GM18520 (cell line): ENCODE measurements around the gene CDH23.

Experiments used
- ATAC-seq: cut with Tn5 transposase; IDR thresholded peaks from one replicate; pipeline ENCODE4 v1.9.1; 2021; ENCODE audit not compliant: unreplicated experiment

The CDH23 gene

DNA sequence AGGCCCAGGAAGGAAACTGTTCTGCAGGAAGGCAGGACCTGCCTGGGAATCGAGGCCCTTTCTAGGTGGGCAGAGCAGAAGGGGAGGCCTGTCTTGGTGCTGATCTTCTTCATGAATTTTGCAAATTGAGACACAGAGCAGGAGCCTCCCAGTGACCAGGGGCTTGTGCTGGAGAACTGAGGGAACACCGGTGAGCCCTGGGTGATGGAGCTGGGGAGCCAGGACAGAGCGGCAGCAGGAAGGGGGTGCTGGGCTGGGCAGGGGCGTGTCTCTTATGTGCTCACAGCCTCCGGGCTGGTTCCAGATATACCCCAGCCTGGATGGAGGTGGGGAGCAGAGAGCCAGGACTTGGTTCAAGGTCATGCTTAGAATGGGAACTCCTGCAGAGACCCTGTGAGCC, 182.9 kb downstream of the CDH23 start:
- ATAC-seq = no peak

GRCh38 chr10:71580415-71580814, 183.7 kb downstream of the CDH23 start:
- ATAC-seq = no peak

DNA sequence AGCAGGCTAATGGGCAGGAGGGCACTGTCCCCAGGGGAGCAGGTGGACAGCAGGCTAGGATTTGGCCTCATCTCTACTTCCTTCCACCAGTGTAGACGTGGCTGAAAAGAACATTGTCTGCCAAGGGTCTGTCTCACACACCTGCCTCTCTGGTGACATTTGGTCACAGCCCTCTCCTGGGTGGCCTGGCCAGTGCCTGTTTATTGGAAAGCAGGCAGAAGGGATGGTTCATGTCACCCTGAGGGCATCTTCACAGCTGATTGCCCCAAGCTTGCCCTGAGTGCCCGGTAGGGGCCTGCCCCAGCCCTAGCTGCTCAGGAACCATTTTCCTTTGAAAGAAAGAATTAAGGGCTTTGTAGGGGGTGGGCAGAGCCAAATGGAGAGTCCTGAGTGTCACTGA, 184.2 kb downstream of the CDH23 start:
- no peak for ATAC-seq

DNA sequence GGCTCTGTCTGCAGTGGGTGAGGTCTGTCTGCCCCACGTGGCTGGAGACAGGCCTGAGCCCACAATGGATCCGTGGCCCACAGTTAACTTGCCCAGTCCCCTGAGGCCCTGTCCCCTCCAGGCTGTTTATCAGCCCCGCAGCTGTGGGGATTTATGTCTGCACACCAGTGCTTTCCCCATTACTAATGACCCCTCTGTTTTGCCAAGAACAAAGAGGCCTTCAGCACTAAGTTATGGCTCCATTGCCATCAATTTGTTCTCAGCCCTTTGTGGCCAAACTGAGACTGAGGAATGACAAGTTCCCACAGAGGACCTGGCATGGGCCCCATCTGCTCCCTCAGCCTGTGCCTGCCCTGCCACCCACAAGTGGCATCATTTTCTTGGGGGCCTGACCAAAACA, 184.7 kb downstream of the CDH23 start:
- no peak for ATAC-seq

GRCh38 chr10:71582019-71582418, 185.3 kb downstream of the CDH23 start:
- no peak for ATAC-seq

DNA sequence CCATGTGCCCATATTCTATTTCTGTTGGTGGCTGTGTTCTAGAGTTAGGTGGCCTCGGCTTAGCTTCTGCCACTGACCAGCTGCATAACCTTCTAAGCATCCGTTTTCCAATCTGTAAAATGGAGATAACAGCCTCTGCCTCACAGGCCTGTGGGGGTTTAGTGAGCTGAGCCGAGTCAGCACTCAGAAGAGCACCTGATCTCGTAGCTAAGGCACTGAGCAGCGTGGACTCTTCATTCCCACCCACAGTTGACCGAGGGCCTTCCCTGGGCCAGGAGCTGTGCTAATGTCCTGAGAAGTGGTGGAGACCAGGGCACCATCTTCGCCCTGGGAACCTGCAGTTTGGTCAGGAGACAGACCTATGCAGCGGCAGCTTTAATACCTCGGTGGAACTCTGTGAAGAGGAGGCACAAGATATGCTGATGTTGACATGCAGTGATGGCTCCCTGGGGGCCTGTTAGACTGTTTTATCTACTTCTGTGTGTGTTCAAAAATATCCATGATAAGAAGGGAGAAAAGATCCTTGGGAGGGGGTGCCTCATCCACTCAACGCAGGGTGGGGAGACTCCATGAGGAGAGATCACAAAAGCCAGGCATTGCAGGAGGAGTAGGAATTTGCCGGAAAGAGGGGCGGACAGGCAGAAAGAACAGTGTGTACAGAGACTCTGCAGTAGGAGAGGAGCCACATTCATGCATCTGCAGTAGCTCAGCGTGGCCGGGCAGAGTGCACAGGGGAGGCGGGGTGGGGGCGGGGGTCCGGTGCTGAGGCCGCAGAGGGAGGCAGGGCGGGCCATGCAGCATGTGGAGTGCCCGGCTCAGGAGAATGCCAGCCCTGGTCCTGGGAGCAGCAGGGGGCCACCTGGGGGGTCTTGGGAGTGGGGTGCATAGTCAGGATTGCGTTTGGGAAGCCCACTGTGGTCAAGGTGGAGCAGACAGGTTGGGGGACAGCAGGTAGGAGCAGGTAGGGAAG, 186.1 kb downstream of the CDH23 start:
- ATAC-seq = no peak

- ATAC-seq = no peak
Measured at GRCh38 chr10:71584461-71584860, 187.7 kb downstream of the CDH23 start.

DNA sequence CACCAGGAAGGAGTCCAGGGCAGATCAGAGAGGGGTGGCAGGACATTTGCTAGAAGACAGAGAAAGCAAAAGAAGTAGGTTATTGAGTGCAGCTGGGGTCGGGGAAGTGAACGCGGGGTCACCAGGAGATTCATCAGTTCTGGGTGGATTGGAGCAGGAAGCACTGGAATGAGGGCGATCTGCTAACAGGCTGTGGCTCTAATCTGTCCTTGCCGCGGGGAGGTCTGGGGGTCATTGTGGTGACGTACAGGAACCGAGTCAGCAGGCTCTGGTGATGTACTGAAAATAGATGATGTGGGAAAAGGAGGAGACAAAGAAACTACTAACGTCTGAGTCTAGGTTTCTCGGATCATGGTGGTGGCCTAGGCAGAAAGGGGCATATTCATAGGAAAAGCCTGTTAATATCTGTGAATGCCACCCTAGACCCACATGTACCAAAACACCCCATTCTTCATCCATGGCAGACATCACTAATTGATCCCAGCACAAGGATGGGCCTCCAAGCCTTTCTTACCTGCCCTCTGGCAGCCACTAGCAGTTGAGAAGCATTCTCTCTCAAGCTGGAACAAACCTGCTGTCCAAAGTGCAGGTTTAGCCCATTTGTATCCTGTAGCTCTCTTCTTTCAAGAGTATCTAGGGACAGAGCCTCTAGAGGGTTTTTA, 188.3 kb downstream of the CDH23 start:
- no peak for ATAC-seq

GRCh38 chr10:71585564-71586290, 189.0 kb downstream of the CDH23 start:
- ATAC-seq = no peak

DNA sequence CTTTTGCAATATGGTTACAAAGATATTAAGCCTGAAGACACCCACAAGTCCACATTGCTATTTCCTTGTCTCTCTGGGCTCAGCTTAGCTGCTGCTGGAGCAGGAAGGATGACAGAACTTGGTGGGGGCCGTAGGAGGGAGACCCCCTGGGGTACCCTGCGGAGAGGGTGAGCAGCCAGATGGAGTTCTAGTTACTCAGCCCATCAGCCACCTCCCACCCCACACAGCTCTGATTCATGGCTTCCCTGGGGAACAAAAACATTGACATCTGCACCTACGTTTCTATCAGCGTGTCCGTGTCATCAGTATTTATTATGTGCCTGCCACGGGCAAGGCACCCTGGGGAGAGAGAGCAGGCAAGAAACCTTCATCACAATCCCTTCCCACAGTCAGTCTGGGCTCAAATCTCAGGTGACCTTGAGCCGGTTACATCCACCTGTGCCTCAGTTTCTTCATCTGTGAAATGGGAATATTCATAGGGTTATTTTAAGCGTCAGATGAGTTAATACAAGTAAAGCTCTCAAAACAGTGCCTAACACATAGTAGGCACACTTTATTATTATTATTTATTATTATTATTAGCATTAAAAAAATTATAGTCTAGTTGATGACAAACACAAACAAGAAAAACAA, 191.3 kb downstream of the CDH23 start:
- no peak for ATAC-seq

DNA sequence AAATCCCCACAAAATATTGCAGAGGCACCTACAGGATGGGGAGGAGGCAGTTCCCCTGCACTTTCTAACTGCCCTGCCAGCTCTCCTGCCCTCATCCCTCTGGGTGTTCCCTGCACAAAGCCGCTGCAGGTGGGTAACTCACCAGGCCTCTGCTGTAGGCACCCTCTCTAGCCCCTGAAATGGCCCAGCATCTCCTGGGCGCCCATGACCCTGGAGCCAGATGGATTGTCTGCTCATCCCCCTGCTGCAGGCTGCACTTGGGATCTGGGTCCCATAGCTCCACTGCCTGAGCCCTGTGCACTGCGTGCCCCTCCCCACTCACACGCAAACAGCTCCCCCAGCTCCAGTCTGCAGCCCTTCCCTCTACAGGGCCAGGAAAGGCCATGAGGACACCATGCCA, 192.0 kb downstream of the CDH23 start:
- ATAC-seq = no peak

DNA sequence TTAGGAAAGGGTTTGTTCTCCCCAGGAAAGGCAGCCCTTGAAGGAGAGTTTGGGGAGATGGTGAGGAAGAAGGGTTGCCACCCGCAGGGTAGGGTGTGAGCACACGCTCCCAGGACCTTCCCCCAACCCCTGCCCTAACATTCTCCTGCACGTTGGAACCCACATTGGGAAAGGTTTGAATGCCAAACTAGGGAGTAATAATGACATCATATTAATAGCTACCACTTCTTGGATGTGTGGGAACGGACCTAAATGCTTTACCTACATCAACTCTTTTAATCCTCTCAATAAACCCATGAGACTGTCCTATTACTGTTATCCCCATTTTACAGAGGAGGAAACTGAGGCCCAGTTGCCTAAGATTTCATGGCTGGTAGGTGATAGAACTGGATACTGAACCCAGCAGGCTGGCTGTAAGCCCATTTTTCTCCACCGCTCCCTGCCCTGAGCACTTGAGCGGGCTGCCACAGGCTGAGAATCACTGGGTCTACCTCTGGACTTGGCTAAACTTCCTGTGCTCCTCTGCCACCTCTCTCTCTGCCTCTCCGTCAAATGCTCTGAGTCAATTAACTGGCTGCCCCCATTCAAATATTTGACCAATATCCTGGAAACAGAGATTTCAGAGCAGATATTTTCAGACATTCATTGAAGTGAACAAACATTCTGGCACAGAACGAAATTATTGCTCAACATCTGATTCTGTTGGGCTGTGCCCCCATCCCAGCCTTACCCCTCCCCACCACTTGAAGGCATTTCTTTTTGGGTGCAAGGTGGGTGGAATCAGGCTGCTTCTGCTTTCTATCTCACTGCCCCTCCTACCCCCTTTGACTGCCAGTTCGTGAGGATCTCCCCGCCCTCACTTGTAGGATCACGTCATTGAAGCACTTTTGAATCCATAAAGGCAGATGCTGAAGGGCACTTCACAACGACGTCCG, 193.2 kb downstream of the CDH23 start:
- no peak for ATAC-seq

DNA sequence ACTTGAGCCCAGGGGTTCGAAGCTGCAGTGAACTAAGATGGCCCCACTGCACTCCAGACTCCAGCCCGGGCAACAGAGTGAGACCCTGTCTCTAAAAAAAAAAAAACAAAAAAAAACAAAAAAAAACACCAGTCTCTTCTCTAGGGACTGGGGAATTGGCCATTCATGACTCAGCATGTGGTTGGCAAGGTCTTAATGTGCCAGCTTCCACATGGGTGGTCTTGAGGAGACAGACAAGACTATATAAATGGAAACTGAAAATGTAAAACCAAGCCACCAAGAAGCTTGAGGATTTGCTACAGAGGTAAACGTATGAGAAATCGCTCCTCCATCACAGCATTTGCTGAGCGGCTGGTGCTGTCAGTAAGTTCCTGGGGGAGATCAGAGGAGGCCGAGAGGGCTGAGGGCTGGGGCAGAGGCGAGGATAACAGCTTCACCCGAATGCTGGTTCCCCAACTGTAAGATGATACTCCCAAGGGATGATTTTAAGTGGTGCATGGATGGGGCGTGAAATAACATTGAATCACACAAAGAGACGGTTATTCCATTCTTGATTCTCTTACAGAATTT, 194.1 kb downstream of the CDH23 start:
- ATAC-seq = no peak

- no peak for ATAC-seq
Measured at GRCh38 chr10:71594934-71595571, 198.3 kb downstream of the CDH23 start.

- no peak for ATAC-seq
Measured at GRCh38 chr10:71595649-71596048, 198.9 kb downstream of the CDH23 start.

- no peak for ATAC-seq
Measured at GRCh38 chr10:71596127-71596526, 199.4 kb downstream of the CDH23 start.

- ATAC-seq = no peak
Measured at GRCh38 chr10:71596759-71597158, 200.0 kb downstream of the CDH23 start.

DNA sequence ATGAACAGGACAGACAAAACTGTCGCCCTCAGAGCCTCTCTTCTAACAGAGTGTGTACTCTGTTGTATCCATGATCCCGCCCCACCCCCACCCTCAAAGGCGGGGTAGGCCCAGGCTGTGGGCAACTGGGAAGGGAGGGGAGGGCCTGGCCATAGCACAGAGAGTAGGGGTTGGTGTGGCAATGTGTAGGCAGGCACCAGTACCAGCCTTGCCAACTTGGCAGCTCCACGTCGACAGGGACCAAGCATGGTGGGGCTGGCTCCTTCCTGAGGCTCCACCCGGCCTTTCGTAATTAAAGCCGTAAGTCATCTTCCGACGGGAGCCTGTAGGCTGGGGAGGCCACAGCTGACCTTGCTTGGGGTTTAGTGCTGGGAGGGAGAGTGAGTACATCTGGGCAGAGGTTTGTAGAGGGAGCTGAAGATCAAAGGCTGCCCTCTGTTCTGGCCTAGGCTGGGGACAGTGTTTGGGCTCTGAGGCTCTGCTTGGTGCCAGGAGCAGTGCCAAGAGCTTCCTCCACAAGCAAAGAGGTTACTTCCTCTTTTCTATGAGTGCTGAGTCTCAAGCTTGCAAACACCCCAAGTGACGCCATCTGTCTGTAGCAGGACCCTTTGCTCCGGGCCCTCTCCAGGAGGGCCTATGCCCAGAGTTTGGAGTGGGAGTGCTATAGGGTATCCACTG, 201.2 kb downstream of the CDH23 start:
- ATAC-seq = no peak

DNA sequence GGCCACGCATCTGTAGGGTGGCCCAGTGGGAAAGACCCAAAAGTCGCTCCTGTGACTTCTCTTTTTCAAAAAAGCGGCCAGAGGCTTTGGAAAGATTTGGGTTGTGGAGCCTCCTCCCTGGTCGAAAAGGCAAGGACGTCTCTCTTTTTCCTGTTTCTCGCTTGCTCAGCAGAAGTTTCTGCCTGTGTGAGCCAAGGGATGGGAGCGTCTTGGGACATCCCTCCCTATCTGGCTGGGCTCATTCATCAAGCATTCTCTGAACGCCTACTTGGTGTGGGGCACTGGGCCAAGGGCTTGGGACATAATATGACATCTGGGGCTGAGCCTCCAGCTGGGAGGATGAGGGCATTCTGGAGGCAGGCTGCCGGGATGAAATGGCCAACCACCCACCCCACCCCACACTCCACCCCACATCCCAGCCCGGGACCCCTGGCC, 201.9 kb downstream of the CDH23 start:
- no peak for ATAC-seq
